Measurements from ENCODE around the gene ARHGEF10L.

Gene ARHGEF10L

DNA sequence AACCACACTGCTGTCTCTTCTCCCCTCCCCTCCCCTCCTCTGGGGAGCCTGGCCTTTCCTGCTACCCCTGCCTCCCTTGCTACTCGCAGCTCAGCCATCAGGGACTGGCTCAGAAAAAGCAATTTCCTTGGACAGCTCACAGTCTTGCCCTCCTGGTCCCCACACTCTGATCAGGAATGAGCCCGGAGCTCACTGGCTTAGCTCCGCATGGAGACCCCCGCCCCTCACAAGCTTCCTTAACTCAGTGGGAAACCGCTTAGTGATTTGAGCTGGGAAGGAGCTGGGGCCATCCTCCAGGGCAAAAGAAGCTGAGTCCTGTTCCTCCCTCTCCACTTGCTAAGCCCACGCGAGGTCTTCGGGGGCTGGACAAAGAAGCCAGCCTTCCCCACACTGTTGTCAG, 145.3 kb downstream of the ARHGEF10L start:
- DNase-seq = no peak

DNA sequence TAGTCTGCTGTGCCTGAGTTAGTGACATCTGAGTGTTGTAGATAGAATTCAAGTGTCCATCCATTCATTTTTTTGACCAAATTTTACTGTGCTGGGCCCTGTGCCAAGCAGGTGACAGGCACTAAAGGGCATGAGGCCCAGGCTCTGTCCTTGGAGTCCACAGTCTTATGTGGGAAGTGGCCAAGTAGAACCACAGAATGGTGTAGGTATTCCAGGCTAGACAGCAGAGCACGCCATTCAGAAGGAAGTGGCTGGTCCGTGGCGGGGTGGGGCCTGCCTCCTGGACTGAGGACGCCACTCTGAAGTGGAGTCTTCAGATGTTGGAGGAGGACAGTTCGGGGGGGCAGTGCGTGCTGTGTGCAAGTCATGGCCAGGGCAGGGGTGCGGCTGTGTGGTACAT, 146.8 kb downstream of the ARHGEF10L start:
- DNase-seq = no peak

DNA sequence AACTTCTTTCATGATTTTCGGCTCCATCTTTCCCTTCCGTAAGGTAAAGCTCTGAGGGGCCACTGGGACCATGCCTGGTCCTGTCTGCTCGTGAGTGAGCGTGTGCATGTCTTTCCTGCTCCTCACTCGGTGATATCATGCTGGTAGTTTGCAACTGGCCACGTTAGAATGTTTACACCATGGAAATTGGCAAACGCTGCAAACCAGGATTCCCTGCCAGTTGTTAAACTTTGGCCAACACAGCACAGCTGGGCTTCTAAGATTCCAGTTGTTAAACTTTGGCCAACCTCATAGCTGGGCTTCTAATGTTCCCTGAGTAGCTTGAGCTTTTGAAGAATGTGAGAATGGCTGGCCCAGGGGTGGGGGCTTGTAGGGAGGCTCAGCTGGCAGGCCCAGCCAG, 147.6 kb downstream of the ARHGEF10L start:
- DNase-seq = no peak

DNA sequence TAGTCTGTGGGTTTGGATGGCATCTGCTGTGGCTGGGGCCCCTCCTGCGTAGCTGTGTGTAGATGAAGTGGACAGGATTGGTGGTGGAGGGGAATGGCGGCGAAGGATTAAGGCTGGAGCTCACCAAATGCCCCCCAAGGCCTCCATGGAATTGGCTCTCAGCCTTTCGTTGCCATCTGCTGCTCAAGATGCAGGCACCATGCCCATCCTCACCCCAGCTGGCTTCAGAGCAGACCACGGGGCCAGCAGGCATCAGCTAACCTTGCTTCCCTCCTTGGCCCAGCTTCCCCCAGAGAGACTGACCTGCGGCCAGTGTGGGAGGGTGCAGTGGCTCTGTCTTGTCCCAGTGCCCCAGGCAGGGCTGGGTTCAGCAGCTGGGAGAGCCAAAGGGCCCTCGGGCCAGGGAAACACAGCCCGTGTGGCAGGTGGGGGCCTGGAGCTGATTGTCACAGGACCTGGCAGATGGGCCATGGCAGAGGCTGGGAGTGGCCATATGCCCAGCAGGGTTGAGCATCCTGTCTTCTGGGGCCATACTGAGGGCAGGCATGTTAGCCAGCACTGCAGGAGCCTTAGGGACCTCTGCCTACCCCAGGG, 148.8 kb downstream of the ARHGEF10L start:
- peak; percentile 24 for DNase-seq

DNA sequence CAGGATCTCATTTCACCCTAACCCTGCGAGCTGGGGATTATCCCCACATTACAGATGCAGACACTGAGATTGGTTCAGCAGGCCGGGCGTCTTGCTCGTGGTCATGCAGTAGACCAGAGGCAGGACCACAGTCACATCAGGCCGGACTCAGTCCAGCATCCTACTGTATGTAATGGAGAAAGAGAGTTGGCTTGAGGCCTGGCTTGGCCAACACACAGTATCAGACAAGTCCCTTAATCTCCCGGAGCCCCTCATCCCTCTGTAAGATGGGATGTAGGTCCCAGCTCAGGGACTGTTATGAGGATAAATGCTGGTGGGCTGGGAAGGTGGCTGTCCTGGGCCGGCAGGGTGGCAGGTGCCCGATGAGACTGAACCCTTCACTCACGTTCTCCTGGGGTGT, 149.5 kb downstream of the ARHGEF10L start:
- DNase-seq = no peak

DNA sequence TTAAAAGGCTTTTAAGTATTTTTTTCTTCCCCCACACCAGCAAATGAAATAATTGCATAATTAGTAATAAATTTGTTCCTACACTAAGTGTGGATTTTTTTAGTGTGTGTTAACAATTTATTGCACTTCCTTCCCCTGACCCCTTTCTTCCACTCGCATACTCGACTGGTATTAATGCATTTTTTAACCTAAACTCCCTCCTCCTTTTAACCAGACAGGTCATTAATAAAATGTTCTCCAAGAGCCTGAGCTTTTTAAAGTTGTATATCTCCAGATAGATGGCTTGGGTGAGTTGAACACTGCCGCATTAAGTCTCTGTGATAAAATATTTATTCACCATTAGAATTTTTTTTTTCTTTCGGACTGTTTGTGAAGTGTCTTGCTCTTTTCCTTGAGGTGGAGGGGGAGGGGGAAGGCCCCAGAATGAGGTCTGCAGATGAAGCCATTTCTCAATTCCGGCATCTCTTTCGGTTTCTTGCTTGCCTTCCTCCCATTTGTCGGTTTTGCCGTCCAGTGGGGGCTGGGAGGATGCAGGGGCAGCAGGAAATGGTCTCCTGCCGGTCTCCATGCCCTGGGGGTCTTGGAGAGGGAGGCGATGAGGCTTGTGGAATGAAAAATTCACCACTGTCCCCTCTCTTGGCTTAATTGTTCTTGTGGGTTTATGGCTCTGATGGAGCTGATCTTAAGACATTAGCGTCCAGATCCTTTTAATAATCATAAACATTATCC, 151.6 kb downstream of the ARHGEF10L start:
- no peak for DNase-seq

DNA sequence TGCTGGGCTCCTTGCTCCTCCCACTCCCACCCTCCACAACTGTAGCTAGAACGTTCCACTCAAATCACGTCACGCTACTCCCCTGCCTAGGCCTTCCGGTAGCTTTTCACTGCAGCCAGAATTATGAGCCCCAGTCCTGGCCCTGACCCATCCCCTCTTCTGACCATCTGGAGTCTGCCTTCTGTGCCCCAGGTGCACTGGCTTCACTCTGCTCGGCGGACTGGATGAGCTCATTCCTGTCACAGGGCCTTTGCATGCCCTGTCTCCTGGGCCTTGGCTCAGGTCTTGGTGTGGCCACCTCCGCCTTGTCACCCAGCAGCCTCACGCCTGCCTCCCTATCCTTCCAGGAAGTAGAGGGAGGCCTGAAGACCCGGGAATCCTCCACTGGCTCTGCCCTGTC, 153.1 kb downstream of the ARHGEF10L start:
- no peak for DNase-seq

DNA sequence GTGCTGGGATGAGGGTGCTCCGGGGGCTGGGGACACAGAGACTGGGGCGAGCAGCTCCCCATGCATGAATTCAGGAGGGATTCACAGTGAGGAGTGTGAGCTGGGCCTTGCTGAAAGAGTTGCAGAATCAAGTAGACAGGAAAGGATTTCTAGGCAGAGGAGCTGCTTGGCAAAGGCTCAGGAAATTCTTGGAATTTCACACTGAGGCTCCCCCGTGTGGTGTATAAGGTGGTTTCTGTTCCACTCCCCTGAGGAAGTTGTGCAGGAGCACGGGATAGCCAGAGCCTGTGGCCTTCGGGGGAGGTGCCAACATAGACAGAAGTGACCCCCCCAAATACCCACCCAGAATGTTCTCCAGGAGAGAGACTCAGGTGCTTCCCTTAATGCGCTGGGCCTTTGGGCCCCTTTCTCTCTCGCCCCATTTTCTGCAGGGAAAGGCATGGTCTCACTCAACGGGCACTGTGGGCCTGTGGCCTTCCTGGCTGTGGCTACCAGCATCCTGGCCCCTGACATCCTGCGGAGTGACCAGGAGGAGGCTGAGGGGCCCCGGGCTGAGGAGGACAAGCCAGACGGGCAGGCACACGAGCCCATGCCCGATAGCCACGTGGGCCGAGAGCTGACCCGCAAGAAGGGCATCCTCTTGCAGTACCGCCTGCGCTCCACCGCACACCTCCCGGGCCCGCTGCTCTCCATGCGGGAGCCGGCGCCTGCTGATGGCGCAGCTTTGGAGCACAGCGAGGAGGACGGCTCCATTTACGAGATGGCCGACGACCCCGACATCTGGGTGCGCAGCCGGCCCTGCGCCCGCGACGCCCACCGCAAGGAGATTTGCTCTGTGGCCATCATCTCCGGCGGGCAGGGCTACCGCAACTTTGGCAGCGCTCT, 157.2 kb downstream of the ARHGEF10L start:
- no peak for DNase-seq

DNA sequence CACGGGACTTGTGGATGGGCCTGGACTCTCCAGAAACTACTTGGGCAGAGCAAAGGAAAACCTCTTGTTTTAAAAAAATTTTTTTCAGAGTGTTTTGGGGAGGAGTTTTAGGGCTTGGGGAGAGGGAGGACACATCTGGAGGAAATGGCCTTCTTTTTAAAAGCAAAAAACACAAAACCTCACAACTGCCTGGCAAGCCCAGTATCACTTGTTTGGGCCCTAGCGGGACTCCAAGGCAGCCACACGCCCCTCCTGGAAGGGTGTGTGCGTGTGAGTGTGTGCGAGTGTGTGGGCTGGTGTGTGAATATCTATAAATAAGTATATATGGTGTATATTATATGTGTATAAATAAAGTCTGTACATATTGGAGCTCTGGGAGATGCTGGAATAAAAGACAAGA, 158.0 kb downstream of the ARHGEF10L start:
- DNase-seq = no peak

DNA sequence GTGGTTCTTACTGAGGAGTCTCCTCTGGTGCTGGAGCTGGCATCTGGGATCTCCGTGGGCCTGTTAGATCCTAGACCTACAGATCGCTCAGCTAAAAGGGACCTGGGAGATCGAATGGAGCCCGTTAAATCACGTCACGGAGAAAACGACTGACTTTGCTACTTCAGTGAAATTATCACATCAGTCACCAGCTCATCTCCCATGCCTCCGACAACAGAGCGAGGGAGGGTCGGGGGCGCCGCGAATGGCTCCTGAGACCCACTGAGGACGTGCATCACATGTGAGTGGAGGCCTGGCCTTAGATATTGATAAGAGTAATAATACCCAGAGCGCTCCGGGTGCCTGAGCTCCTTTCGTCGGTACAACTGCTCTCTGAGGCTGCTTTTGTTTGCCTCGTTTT, 160.1 kb downstream of the ARHGEF10L start:
- no peak for DNase-seq

DNA sequence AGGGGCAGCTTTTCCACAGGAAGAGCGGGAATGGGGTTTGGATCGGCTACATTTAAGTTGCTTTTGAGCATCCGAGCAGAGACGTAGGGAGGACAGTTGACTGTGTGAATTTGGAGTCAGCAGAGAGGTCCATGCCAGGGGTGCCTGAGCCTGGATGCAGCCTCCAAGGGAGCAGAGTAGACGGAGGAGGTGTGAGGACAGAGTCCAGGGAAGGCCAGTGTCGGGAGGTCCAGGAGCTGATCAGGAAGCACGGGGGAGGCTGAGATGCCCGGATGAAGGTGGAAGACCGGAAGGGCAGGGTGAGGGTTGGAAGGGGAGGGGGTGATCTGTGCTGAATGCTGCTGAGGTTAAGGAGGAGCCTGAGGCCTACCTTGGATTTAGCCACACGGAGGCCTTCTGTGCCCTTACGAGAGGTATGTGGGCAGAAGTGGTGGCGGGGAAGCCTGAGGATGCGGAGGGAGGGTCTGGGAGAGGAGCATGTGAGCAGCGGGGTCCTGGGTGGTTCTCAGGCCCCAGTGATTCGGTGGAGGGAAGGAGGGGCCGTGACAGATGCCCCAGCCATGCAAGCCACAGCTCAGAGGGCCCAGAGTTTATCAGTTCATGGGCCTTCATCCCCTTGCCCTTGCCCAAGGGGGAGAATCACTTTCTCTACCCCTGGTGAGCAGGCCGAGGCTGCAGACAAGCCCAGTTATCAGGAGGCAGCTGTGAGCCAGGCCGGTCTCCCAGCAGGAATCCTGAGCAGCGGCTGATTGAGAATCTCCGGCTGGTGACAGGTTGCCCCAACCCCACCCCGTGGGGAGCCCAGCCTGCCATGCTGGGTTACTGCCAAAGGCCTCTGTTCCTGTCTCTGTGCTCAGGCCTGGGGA, 161.7 kb downstream of the ARHGEF10L start:
- no peak for DNase-seq

DNA sequence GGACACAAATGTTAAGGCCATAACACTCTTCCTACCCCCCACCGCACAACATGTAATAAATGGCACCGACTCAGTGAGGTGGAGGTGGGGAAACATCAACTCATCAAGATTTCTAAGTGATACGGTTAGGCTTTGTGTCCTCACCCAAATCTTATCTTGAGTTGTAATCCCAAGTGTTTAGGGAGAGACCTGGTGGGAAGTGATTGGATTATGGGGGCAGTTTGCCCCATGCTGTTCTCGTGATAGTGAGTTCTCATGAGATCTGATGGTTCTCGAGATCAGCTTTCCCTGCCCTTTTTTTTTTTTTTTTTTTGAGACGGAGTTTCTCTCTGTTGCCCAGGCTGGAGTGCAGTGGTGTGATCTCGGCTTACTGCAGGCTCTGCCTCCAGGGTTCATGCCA, 164.7 kb downstream of the ARHGEF10L start:
- DNase-seq = no peak

DNA sequence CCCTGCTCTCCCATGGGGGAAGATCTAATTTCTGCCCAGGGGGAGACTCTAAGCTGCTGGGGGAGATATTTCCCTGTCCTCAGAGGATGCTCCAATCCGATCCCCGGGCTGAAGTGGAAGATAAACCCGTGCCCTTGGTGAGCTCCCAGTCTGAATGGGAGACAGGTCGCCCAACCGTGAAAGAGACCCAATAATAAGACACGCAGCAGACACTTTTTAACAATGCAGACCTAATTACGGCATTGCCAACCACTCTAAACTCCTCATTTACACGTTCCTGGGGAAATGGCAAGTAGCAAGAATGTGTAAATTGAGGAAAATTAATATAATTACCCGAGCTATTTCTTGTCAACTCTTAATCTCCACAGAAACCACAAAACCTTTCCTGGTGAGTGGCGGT, 166.9 kb downstream of the ARHGEF10L start:
- peak; percentile 44 for DNase-seq

DNA sequence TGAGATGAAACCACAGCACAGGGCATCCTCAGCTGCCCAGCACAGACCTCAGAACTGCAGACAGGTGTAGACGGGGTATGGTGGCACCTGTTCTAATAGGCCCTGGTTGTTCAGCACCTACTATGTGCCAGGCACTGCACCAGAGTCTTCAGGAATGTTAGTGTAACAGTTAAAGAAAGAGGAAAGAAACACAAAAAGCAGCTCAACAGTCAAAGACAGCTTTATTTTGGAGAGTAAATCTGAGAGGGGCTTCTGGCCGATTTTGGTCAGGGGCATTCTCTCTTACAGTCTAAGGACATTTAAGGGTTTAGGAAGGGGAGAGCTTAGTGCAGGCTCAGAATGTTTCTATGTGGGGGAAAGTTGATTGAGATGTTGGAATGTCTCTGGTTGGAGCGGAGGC, 170.5 kb downstream of the ARHGEF10L start:
- no peak for DNase-seq

DNA sequence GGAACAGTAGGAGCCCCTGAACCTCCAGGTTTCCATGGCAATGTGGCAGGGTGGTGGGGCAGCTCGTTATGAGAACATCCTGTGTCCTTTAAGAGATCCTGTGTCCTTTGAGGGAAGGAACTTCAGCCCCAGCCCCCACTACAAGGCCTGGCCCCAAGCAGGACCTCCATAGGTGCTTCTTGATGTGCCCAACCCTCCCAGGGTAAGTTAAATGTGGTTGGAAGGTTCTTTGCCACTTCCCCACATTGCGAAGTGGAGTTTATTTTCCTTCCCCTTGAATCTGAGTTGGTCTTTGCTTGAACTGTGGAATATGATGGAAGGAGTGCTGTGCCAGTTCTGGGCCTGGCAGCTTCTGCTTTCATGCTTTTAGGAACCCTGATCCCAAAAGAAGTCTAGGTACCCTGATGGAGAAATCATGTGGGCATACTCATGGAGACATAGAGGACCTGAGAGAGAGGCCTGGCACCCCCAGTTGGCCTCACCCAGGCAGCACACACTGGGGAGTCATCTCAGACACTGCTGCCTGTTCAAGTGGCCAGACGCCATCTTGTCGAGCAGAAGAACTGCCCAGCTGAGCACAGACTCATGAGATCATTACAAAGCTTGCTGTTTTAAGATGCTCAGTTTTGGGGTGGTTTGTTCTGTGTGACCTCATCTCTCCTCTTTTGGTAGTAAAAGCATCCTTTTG, 171.5 kb downstream of the ARHGEF10L start:
- DNase-seq = no peak

DNA sequence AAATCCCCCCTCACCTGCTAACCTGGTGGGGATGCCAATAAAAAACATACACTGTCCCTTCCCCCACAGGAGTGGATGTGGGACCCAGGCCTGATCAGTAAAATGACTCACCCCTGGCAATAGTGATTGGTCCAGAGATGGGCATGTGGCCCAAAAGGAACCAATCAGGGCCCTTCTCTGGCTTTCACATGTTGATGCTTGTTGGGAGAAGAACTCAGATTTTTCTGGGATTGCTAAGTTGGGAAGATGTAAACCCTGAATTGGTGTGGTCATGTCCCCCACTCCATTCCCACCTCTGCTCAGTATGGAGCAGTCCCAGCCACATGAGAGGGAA, 172.0 kb downstream of the ARHGEF10L start:
- no peak for DNase-seq

DNA sequence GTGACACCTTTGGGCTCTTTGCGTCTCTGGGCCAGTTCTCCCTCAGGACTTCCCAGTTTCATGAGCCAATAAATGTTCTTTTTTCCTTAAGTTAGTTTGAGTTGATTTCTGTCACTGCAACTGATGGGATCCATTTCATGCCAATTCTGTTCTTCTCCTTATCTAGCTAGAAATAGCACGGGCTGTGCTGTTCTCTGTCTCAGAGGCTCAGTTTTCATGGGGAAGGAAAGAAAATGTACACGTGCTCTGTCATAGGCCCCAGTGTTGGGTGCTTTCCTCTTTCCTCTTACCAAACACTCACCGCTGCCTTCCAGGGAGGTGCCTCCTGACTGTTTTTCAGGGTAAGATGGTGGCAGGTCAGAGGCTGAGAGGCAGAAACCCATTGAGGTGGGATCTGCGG, 172.4 kb downstream of the ARHGEF10L start:
- DNase-seq = no peak

DNA sequence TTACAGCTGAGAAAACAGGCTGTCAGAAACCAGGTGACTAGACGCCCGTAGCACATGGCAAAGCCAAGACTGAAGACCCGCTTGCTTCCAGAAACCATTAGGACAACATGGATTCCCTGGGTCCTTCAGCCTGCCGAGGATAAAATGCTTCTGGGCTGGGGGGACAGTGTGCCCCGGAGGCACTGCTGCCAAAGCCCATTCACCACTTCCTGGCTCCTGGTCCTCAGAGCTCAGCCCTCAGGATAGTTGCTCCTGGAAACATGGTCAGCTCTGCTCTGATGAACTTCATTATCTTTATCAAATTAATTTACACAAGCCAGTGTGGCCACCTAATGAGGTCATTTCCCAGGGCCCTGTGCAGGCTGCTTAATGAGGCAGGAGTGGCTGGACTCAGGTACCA, 174.5 kb downstream of the ARHGEF10L start:
- no peak for DNase-seq

DNA sequence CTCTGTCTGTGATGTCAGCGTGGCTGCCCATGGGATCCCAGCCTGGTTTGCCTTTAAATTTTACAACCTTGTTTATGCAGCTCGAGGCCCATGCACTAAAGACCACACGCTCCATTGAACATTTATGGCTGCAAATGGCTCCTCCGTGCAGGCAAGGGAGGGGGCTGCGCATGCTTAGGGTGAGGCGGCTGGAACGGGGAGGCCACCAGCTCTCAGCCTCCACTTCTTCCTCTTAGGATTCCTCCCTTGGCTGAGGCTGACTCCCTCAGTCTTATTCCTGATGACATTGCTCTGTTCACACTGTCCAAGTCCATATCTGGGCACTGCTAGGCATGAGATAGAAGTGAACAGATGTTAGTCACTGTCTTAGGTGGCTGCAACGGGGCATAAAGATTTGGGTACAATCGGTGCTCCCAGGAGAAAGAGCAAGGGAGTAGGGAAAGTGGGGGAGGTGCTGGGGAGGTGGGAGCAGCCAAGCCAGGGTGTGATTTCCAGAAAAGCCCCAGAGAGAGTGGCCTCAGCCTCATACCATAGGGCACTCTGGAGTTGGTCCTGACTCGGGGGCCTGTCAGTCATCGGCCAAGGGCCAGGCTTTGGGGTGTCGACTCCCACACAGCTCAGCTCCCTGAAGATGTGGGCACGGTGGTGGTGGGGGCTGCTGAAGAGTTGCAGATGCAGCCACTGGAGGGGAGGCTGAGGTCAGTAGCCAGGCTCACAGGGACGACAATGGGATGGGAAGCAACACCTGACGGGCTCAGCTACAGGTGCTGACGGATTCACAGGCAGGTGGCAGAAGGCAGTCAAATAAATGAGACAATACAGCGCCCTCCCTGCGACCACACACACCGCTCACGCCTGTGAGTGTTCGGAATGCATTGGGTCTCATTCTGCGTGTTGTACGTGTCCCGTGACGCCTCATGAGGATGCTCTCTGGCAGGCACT, 178.4 kb downstream of the ARHGEF10L start:
- DNase-seq = no peak

DNA sequence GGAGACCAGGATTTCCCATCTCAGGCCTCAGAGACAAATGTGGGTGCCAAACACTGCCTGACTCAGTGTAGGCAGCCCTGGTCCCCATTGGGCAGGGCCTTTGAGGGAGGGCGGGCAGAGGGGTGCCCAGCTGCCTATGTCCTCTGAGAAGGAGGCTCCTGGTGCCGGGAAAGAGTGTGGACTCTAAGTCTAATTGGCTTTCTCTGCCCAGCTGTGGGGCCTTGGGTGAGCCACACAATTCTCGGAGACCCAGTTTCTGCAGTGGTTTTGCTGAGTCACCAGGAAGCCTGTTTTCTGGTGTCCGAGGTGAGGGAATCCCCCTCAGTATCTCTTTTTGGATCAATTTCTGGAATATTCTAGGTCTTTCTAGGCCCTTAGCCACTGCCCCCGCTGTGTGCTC, 180.4 kb downstream of the ARHGEF10L start:
- no peak for DNase-seq

DNA sequence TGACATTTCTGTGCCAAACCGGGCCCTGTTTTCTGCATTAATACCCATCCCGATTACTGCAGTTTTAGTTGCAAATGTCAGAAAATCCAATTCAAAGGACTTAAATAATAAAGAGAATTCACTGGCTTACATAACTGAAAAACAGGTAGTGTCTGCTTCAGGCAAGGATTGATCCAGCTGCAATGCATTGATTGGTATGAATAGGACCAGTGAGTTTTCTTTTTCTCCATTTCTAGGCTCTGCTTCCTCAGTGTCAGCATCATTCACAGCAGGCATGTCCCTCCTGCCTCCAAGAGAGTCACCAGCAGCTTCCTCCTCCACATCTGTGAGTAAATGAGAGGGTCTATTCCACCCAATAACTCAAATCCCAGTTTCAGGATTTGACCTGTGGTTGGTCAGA, 181.9 kb downstream of the ARHGEF10L start:
- no peak for DNase-seq

All from NCI-H1092 (cell line).